T-helper 2 cell treated with Interferon-gamma antibody and Interleukin-4, amounts not matched to agents 100 ng/mL and 5 ng/mL, for 36 hours (primary cell): ENCODE results near the gene LTN1. TPM values are rescaled to one million over a fixed set of nuclear protein-coding genes. Genes with fewer than 3 reads are reported as not detected.

Experiments
- intact Hi-C: fragments of 100-400 bp; cut with micrococcal nuclease; formaldehyde crosslinking; loops from one replicate; pipeline ENCODE4 v1.15.1; 2023
- total RNA-seq: library from RNA; stranded (reverse); gene quantifications from 2 replicates; pipeline ENCODE4 v1.2.3, GENCODE V29; 2022

Gene LTN1
- total RNA-seq, 1 donor from 2014 or later = 29.9 TPM

GRCh38 chr21:28883931-28884330, 108.7 kb downstream of the LTN1 start:
- intact Hi-C loops = loop anchor here (2.0 kb wide), 1 partner anchor 189 kb away; the partner anchor contains the start of gene CCT8

- intact Hi-C loops = no loop called here
Measured at GRCh38 chr21:28882345-28882744, 110.3 kb downstream of the LTN1 start.

Other genes with a start within 250 kb of the LTN1 start
- gene RWDD2B, start 26.5 kb upstream of the LTN1 start, total RNA-seq = 7.5 and 7.9 TPM in 2 replicates
- gene USP16, start 31.8 kb upstream of the LTN1 start, total RNA-seq = 38.9 and 39.3 TPM in 2 replicates
- 261 and 264 TPM in 2 replicates for gene CCT8, start 80.8 kb upstream of the LTN1 start, total RNA-seq
- gene MAP3K7CL, start 137.8 kb upstream of the LTN1 start, total RNA-seq = 3.7 and 5.1 TPM in 2 replicates